Measurements from ENCODE around the gene KLLN.
"Not testable (repeated sequence)": the region's sequence is repeated elsewhere in the genome, so short reads cannot be mapped to it uniquely, and the experiment has no call there.

The KLLN gene

GRCh38 chr10:87865241-87865881 is 2.0 kb upstream of the KLLN start:
- no peak for DNase-seq

- DNase-seq: no peak
Observed at GRCh38 chr10:87864496-87865059, 1.2 kb upstream of the KLLN start.

- DNase-seq: not testable (repeated sequence)
Observed at GRCh38 chr10:87863951-87864495, 690 bp upstream of the KLLN start.

GRCh38 chr10:87862679-87863052 is 667 bp downstream of the KLLN start:
- no peak for DNase-seq

GRCh38 chr10:87861953-87862678 is 1.2 kb downstream of the KLLN start:
- DNase-seq: no peak

DNA sequence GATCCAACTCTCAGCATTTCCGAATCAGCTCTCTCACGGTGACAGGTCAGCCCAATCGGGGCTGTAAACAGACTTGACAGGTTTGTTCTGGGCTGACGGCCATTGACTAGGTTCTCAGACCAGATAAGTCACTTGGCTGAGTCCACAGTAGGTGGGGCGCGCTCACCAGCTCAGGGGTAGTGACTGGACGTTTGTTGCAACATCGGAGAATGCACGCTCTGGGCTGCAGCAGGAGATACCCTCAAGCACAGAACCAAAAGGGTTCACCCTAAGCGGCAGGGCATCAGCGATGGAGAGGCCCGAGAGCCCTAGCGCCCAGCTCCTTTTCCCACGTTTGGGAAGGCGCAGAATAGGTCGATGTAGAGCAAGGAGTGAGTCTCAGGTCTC is 1.8 kb downstream of the KLLN start:
- no peak for DNase-seq

DNA sequence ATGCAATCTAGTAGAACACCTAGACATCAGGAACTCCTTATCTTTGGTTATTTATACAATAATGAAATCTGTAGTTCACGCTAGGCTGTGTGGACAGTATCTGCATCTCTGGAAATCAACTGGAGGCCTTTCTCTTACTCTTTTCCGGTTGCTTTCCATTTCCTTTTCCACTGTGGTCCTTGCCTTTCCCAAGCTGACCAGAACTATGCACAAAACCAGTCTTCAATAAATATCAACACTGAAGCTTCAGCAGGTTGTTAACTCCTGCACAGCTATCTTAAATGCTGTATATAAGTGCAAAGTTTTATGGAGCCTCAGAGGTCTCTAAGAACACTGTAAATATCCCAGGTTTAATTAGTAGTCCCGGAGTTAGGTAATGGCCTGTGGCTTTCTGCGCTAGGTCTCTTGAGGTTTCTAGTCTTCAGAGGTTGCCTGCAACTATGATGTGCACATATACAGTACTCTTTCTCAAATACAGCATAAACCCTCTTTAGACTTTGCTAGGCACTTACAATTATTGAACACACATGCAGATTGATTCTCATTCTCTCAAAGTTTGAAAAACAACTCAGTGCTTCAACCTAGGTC is 2.4 kb downstream of the KLLN start:
- no peak for DNase-seq

GRCh38 chr10:87860156-87860795 is 3.1 kb downstream of the KLLN start:
- peak; percentile 18 for DNase-seq

DNA sequence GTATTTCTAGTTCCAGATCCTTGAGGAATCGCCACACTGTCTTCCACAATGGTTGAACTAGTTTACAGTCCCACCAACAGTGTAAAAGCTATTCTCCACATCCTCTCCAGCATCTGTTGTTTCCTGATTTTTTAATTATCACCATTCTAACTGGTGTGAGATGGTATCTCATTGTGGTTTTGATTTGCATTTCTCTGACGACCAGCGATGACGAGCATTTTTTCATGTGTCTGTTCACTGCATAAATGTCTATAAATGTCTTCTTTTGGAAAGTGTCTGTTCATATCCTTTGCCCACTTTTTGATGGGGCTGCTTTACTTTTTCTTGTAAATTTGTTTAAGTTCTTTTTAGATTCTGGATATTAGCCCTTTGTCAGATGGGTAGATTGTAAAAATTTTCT is 7.7 kb downstream of the KLLN start:
- not testable (repeated sequence) for DNase-seq

- DNase-seq: not testable (repeated sequence)
Observed at GRCh38 chr10:87855247-87855646, 8.1 kb downstream of the KLLN start.

- no peak for DNase-seq
Observed at GRCh38 chr10:87852089-87852488, 11.2 kb downstream of the KLLN start.

GRCh38 chr10:87850742-87851205 is 12.6 kb downstream of the KLLN start:
- no peak for DNase-seq

DNA sequence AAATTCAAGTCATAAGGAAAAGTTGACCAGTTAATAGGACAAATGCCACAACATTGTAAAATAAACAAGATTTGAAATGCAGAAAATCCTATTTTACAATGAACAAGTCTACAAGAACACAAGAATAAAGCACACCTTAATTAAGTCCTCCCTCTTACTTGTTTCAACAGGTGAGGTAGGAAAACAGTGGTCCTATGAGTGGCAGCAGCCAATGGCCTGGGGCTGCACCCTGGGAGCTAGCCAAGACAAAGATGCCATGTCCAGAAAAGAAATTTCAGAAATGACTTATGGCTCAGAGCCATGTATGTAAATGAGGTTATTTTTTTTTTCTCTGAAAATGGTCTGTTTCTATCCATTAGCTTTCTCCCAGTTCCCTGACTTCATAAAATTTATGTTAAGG is 14.3 kb downstream of the KLLN start:
- DNase-seq: no peak

DNA sequence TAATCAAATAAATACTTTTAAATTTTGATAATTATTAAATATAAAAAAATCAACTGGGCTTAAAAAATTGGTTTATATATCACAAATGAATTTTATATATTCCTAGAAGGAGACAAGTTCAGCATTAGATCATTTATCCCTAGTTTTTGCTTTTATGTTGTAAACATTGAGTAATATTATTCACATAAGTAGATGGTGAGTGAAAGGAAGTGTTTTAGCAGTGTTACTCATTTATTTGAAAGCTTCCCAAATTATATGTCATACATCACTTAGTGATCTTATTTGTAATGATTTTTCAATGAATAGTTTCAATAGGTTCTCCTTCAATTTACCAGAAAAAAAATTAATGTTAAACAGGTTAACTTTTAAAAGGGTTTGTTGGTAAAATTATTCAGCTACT is 15.8 kb downstream of the KLLN start:
- no peak for DNase-seq

GRCh38 chr10:87846711-87847110 is 16.6 kb downstream of the KLLN start:
- DNase-seq: not testable (repeated sequence)

DNA sequence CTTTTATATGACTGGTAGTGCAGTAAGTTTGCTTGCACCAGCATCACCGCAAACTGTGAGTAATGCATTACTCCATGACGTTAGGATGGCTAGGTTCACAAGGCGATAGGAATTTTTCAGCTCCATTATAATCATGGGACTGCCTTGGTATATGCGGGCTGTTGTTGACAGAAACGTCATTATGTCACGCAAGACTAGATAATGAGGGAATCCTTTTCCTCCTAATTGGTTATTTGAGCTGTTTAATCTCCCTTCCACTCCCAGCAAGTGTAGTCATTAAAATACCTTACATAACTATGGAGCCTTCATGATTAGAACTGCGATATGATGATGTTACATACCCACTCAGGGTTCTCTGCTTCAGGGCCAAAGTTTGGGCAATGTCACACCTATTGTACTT is 17.3 kb downstream of the KLLN start:
- DNase-seq: no peak

DNA sequence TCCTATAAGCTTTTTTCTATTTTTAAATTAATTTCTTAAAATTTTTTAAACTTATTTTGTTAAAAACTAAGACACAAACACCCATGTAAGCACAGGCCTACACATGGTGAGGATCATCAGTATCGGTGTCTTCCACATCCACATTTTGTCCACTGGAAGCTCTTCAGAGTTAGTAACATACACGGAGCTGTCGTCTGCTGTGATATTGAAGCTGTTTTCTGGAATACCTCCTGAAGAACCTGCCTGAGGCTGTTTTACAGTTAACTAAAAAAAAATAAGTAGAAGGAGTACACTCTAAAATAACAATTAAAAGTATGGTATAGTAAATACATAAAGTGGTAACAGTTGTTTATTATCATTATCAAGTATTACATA is 17.7 kb downstream of the KLLN start:
- no peak for DNase-seq

DNA sequence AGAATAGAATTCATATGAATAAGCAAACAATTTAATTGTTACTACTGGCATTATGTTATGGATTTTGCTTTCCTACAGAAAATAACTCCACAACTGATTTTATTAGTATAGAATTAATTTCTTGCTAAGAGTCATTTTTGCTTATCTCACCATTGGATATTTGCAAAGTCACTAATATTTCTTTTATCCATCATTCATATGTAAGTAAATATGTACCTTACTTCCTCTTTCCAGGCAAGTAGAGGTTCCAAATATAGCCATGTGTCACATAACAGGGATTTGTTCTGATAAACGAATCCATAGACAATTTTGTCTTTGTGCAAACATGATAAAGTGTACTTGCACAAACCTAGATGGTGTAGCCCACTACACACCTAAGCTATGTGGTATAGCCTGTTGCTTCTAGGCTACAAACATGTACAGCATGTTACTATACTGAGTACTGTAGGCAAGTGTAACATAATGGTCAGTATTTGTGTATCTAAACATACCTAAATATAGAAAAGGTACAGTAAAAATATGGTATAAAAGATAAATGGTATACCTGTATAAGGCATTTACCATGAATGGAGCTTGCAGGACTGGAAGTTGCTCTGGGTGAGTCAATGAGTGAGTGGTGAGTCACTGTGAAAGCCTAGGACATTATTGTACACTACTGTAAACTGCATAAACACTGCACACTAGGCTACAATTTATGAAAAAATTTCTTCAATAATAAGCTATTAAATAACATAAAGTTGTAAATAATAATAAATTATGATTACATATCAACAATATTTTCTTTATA is 18.3 kb downstream of the KLLN start:
- no peak for DNase-seq

DNA sequence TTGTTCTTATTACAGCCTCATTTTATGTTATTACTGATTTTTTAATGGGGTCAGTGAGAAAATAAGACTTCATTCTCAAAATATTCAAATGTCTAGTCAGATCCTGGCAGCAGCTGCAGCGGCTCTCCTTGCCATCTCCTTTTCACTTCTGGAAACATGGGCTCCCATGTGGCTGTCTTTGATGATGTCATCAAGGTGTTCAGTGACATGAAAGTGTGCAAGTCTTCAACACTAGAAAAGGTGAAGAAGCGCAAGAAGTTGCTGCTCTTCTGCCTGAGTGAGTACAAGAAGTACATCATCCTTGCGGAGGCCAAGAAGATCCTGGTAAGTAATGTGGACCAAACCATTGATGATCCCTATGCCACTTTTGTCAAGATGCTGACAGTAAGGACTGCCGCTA is 19.6 kb downstream of the KLLN start:
- no peak for DNase-seq

DNA sequence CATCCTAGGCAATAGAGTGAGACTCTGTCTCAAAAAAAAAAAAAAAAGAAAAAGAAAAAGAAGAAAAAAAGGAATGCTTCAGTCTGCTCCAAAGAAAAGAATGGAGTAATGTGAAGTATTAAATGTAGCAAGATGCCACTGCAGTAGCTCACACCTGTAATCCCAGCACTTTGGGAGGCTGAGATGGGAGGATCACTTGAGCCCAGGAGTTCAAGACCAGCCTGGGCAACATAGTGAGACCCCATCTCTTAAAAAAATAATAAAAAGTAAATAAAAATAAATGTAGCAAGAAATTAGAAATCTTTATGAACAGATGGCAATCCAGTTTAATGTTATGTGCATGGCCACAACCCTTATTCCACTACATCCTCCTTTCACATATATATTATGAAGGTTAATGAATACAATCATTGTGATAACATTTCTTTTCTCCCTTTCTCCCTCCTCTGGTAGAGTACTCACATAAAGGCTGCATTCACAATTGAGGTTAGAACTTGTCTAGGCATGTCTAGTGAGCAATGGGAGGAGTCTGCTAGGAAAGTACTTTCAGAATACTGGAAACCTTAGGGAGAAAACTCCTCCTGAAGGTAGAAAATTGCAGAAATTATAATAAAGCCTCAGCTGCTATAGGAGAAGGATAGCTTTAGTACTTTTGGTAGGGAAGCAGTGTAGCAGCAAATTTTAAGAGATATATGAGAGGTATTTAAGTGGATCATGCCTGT is 20.4 kb downstream of the KLLN start:
- DNase-seq: no peak

GRCh38 chr10:87842220-87842641 is 21.1 kb downstream of the KLLN start:
- no peak for DNase-seq

- no peak for DNase-seq
Observed at GRCh38 chr10:87841186-87841585, 22.1 kb downstream of the KLLN start.
